H1 (cell line): ENCODE data around the gene TRAPPC8. TPM values are rescaled to one million over a fixed set of nuclear protein-coding genes. Genes with fewer than 3 reads are reported as not detected.

Experiments used
- BCL11A ChIP-seq, 2 experiments: IDR thresholded peaks; one replicate each; pipeline ENCODE4 v1.6.1; 2011; ENCODE audit warnings: low read depth in 2 of 2, low read length in 2 of 2, mild to moderate bottlenecking in 2 of 2
- POLR2AphosphoS5 ChIP-seq: IDR thresholded peaks from 2 replicates; pipeline ENCODE4 v1.6.1; 2011; ENCODE audit warnings: low read depth, low read length
- TBP ChIP-seq: IDR thresholded peaks from 2 replicates; pipeline ENCODE4 v1.6.1; 2011; ENCODE audit warnings: low read depth, low read length, improper control_type of control experiment
- polyA plus RNA-seq, 7 experiments: library from polyadenylated mRNA; depleted of rRNA in 3 of 7; stranded (reverse) in 5 of 7; unstranded in 2 of 7; fragments of >200 nt in 5 of 7; fragments of 200-250 nt in 2 of 7; gene quantifications; 1 replicate in 5 of 7; 2 replicates in 1 of 7; 4 replicates in 1 of 7; pipeline versions ENCODE4 v1.2.1 to v1.2.3, GENCODE V29; 2011 to 2013; ENCODE audit warnings: missing spikeins in 2 of 7, mixed read lengths in 2 of 7
- total RNA-seq: library from RNA; stranded (reverse); fragmentation: NEBNext Ultra II Directional; extraction: Animal tissue kit (Norgen Biotek cat#: 25700); gene quantifications from 2 replicates; pipeline ENCODE4 v1.2.1, GENCODE V29; 2021

TRAPPC8 gene
- total and polyA plus RNA-seq, 2 of the 8 experiments (the other 6 are each of a cell fraction or from before 2014, with no cell fraction given) = 43.6 to 56.5 TPM

DNA sequence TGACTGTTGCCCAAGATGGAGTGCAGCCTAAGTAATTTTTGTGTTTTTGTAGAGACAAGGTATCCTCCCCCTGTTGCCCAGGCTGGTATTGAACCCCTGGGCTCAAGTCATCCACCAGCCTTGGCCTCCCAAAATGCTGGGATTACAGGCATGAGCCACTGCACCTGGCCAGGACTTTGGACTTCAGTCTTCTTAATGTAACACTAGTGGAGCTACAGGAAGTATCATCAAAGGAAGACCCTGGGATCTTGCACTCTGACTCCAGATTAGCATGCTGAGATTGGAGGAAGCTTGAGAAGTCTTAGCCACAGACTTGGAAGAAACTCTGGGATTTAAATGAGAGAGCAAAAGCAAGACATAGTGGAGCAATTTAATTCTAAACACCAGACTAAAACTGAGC lies 37.9 kb upstream of the TRAPPC8 start (continued):
- TF ChIP-seq POLR2AphosphoS5 (no peak), BCL11A (IDR thresholded peaks at IDR 0.05; ENCODE audit: low read depth in 2 of 2, low read length in 2 of 2) (no peak), TBP (no peak)
